SKM-1 treated with dmso at 0.1 percent for 144 hours (cell line): ENCODE measurements around the gene TRIML2.

Experiments
- DNase-seq: peaks from one replicate; lab custom pipeline; 2025; ENCODE audit not compliant: unreplicated experiment; lab: John Stamatoyannopoulos, UW

The TRIML2 gene, protein sequence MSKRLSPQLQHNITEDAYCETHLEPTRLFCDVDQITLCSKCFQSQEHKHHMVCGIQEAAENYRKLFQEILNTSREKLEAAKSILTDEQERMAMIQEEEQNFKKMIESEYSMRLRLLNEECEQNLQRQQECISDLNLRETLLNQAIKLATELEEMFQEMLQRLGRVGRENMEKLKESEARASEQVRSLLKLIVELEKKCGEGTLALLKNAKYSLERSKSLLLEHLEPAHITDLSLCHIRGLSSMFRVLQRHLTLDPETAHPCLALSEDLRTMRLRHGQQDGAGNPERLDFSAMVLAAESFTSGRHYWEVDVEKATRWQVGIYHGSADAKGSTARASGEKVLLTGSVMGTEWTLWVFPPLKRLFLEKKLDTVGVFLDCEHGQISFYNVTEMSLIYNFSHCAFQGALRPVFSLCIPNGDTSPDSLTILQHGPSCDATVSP

DNA sequence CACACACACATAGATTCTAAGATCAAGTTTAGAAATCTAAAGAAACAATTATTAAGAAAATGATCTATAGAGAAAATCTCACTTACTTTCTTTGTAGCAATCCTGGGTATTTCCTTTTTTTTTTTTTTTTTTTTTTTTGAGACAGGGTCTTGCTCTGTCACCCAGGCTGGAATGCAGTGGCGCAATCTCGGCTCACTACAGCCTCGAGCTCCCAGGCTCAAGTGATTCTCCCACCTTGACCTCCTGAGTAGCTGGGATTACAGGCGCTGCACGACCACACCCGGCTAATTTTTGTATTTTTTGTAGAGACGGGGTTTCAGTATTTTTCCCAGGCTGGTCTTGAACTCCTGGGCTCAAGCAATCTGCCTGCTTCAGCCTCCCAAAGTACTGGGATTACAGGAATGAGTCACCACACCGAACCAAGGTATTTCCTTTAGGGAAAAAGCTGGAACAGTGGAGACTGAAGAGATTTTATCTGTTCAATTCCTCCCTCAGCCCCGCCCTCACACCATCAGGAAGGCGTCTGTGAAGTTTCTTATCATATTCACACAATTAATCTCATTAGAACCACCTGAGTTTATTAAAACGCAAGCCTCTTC is at the start of gene TRIML2:
Gene TRIML2 (minus strand): TSS at position 447 of the 599 bp plus-strand sequence. CDS start 4,235 bp downstream, outside the sequence.
- DNase-seq = no peak

DNA sequence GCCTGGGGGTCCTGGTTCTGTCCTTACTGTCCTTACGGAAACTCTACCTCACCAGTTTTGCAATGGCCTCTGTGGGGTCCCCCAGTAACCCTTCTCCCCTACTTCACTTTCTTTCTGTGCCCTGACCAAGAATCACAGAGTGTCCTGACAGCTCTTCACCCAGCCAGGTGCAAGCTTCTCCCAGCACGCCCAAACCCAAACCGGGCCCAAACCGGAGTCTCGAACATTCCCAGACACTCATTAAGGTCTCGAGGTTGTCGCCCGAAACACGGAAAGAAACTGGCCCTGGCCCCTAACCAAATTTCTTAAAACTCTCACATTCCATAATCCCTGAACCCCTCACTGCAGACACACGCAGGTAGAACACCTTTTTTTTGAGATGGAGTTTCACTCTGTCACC is 48.9 kb upstream of the TRIML2 start:
- no peak for DNase-seq

DNA sequence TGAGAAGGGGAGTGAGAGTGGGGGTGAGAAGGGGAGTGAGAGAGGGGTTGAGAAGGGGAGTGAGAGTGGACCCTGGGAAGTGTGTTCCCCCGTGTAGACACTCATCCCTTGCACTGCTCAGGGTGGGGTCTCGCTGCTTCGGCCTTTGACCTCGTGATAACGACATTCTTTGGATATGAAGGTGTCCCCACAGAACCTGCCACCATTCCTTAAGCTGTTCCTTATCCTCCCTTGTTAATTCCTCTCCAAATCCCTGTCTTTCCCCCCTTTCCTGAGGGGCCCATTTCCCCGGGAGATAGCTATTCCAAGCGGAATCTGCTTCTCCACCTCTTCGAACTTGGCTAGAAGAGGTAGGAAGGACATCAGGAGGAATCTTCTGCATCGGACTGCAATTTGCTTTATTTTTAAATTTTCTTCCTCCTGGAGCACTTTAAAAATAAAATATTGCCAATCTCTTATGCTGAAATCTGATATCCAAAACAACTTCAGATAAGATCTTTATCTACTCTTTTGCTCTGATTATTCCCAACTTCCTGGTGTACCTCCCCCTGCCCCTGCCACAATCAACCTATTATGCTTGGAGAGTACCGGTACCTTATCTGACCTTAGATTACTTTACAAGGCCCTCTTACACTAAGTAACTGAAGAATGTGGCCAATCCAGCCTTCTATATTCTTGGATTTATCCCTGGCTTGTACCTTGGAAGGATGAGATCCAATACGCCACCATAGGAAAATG is 45.4 kb upstream of the TRIML2 start:
- DNase-seq = no peak

DNA sequence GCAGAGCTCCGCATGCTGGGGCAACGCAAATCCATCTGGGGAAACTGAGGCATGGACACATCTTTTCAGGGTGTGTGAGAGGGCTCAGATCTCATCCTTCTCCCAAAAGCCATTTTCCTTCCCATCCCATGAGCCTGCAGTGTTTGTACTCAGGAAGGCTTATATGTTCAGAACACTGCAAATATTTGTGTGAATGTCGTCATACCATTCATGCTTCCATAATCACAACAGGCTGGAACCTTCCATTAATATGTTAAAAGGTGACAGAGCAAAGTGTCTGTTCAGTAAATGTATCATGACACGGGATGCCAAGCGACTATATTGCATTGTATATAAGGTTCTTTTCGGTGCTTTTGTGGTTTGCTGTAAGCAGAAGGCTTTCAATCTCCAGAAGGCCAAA is 38.4 kb upstream of the TRIML2 start:
- DNase-seq = no peak

DNA sequence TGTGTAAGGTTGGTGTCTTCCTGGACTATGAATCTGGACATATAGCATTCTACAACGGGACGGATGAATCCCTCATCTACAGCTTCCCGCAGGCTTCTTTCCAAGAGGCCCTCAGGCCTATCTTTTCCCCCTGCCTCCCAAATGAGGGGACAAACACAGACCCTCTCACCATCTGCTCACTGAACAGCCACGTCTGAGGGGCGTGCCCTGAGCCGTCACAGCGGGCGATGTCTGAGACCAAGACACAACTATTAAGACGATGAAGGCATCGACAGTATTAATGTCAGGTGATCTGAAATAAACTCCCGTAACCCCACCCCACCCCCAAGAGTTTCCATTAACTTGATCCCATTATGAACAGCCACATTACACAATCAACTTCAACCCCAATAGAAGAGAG is 37.8 kb upstream of the TRIML2 start:
- no peak for DNase-seq

DNA sequence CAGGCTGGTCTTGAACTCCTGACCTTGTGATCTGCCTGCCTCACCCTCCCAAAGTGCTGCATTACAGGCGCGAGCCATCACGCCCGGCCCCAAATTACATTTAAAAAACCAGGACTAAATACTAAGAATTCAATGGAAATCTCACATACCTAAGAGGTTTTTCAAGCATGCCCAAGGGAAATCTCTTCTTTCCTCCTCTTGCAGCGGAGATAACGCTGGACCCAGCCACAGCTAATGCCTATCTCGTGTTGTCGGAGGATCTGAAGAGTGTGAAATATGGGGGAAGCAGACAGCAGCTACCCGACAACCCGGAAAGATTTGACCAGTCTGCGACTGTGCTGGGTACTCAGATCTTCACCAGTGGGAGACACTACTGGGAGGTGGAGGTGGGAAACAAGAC is 37.2 kb upstream of the TRIML2 start:
- no peak for DNase-seq

DNA sequence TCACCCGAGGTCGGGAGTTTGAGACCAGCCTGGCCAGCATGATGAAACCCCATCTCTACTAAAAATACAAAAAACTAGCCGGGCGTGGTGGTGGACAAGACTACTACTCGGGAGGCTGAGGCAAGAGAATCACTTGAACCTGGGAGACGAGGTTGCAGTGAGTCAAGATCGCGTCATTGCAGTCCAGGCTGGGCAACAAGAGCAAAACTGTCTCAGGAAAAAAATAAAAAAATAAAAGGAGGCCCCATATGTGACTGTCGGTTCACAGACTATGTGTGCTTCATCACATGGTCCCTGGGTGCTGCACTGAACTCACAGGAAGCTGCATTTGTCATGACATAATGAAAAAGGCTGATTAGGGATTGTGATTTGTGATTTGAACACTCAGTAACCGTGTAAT is 36.2 kb upstream of the TRIML2 start:
- DNase-seq = no peak

DNA sequence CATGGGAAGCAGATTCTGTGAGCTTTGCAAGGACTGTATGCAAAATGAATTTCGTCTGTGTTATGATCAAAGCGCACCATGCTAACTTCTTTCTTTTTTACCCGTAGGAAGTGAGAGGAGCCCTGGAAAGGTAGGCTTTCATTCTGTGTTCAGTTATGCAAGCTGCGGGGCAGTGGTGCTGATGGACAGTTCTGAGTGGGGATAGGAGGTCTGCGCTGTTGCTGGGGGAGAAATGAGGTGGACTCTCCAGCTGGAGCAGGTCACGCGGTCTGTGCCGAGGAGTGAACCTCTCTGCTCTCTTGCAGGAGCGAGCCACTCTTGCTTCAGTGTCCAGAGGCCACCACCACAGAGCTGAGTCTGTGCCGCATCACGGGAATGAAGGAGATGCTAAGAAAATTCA is 34.3 kb upstream of the TRIML2 start:
- no peak for DNase-seq

DNA sequence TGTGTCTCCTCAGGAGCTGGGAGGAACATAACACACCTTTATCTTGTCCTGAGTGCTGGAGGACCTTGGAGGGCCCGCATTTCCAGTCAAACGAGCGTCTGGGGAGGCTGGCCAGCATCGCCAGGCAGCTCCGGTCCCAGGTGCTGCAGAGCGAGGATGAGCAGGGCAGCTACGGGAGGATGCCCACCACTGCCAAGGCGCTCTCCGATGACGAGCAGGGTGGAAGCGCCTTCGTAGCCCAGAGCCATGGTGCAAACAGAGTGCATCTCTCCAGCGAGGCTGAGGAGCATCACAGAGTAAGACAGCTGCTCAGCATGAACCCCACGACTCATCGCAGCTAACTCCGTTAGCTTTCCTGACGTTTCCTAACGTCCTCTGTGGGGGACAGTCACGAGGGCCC is 30.3 kb upstream of the TRIML2 start:
- DNase-seq = no peak

DNA sequence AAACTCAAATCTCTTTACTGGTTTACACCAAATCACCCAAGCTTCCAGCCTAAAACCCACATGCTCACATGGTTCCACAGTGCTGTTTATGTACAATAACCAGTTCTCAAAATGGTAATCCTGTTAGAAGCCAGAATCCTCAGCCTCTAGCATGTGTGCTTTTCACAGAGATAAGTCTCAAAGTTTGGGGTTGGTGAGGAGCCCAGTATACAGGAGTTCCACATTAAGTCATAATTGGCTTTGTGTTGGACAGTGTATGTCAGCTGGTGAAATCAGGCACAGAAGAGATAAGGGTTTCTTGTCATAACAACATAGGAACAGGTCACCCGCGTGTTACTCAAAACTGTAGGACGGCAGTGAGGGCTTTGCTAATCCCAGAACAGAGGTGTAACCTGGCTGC is 29.7 kb upstream of the TRIML2 start, which contains the start of gene TRIML1:
Gene TRIML1 (plus strand): TSS at position 301 of the 400 bp plus-strand sequence. CDS start 118 bp downstream, outside the sequence.
- DNase-seq = no peak

DNA sequence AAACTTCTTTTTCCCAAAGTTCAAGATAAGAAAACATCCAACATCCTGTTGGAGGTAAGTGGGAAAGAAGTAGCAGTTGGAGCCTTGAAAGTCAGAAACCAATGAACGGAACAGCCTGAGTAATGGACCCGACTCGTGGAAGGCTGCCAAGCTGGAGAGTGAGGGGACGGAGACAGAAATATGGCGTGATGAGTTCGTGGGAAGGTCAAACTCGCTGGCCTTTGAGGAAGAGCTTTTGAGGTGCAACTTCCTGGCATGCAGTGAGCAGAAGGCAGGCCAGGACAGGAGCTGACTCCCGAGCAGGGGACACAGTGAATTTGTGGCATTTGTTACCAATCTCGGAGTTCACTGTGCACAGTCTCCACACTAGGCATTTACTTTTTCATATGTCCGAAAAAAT is 28.8 kb upstream of the TRIML2 start:
- DNase-seq = no peak

DNA sequence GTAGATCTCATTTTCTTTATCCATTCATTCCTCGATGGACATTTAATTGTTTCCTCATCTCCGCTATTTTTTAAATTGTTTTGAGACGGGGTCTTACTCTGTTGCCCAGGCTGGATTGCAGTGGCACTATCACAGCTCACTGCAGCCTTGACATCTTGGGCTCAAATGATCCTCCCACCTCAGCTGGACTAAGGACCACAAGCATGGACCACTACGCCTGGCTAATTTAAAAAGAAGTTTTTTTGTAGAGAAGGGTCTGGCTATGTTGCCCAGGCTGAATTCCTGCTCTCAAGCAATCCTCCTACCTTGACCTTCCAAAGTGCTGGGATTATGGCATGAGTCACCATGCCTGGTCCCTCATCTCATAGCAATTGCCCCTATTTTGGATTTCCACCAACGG is 22.8 kb upstream of the TRIML2 start:
- no peak for DNase-seq

DNA sequence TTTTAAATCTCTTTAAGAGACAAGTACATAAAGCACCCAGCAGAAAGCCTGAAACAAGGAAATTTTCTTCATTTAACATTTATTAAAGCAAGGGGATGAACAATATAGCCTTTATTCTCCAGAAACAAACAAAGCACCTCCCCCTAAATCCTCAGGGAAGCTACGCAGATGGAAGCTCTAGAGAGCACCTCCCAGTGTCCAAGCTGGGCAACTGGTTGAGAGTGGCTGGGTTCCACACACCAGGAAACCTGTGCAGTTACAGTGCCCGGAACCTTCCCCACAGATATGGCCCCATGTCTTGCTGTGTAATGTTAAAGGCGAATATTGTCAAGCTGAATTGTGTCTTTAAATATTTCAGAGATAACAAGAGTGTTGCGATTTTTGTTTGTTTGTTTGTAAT is 21.0 kb upstream of the TRIML2 start:
- DNase-seq = no peak

DNA sequence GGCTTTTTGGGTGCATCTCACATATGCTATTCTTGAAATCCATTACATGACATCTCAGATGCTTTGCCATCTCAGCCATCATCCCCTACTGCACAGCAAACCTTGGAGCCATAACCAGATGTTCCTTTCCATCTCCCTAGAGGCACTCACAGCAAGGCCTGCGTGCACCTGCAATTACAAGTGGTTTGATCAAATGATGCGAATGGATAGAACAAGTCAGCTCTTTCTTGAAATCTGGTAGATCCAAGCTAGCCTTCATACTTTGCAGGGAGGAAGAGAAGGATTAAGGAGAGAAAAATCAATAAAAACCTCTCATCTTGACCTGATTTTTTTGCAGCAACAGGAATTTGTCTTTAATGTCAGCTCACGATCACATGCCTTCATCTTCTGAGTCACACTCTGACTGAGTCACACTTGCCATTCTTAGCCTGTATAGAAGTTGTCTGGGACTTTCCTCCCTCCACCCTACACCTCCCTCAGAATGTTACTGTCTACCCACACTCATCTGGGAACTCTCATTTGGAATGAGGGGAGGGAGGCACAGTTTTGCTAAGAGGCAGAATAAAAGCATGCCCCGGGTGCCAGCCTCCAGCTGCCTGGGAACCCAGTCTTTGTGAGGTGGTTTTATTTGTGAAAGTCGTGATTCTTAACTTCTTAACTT is 17.9 kb upstream of the TRIML2 start:
- no peak for DNase-seq

DNA sequence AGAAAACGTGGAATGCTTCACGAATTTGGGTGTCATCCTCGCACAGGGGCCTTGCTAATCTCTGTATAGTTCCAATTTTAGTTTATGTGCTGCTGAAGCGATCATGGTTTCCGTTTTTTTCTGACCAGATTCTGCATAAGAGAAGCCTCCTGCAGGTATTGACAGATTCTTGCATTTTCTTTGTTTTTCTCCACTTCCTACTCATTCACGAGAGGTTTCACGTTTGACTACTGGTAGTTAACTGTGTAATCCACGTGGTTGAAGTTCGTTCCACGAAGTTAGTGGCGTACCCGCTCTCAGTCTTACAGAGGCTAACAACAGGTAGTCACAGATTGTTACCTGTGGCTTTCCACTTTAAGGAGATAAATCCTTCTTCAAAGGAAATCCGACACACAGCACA is 12.1 kb upstream of the TRIML2 start:
- no peak for DNase-seq

DNA sequence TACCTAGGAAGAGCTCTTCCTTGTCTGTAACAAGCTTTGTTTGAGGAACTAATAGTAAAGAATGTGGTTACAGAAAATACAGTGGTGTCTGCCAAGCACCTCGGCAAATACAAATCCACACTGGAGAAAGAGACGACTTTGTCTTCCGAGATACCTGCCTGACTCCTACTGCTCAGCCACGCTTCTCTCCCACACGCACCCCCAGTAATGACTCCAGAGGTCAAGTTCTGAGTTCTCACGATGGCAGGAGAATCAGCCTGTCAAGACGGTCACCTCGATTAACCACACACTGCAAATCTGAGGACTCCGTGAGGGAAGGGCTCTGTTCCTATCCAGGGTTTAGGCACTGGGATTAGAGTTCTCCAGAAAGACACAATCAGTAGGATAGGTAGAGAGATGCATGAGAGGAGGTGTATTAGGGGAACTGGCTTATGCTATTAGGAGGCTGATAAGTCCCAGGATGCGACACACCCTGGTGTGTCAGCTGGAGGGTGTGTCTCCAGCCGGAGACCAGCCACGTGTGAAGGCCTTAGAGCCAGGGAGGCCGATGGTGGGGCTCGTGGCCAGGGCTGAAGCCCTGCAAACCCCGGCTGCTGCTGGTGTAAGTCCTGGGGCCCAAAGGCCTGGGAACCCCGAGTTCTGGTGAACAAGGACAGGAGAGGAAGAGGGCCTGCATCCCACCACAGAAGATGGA is 8.4 kb upstream of the TRIML2 start:
- no peak for DNase-seq

DNA sequence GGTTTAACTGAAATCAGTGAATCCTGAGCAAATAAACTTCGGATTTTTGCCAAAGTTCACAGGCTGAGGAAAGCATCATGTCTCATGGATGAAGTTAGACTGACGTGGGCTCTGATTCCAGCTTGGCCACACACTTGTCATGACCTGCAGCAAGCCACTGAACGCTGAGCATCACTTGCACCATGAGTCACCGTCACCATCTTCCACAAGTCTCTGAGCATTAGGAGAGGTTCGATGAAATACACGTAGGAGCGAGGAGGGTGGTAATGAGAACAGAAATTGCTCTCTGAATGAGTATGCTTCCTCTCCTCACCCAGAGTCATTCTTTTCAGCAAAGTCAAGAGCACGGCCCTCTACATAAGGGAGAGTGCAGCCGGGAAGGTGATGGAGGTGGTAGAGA is 3.8 kb upstream of the TRIML2 start:
- no peak for DNase-seq

DNA sequence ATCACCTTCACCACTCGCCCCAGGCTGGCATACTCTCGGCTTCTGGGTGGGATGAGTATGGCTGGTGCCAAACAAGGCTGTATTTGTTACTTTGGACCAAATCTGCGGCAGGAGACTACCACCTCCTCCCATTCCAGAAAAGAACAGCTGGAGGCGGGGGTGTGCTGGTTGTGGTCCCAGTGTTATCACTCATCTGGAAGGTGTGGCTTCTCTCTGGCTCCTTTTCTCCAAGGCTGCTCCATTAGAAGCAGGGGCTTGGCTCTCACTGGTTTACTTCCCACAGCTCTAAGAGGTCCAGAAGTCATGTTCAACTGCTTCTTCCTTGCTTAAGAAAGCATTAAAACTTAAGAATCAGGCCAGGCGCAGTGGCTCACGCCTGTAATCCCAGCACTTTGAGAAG is 2.6 kb upstream of the TRIML2 start:
- no peak for DNase-seq

DNA sequence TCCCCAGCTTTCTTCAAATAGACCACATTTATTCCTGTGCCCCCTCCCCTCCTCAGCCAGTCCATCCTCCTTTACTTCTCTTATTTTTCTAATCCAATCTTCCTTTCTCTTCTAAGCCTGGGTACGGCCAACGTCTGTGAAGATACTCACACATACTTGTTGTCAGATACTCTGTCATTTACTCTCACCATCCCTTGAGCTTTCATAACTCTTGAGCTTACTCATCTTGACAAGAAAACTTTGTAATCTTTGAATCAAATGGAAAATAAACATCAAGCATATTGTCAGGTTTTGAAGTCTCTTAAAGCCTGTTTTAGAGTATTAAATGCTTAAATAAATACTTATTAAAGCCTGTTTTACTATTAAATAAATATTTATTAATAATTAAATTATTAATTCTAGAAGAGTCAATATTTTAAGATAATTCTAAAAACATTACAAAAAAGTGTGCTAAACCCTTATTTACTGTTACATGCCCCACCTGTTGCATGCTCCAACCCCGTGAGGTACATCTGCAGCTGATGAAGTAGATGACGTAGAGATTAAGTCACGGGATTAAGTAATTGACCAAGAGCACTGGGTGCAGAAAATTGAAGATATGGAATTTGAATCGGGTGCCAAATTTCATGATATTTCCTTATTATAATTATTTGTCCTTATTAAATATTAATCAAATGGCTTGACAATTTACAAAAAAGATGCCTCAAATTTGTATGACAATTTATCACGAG is 1.5 kb upstream of the TRIML2 start:
- no peak for DNase-seq

DNA sequence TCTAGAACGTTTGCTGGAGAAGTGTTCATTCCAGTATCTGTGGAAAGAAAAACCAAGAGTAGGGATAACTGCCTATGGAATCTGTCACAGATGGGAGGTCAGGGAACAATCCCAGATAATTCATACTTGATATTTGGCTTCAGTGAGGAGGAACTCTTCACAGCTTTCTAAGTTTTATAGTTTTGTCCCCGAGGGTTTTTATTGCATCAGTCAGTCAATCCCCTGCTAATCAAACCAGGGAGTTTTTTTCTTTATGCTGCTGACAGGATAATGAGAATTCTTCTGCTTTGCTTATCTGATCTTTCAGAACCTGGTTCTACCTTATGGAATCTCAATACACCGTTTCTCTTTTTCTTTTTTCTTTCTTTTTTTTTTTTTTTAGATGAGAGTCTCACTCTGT is 633 bp upstream of the TRIML2 start:
- DNase-seq = no peak
